ENCODE data around the gene RB1. TPM values are rescaled to one million over a fixed set of nuclear protein-coding genes. Genes with fewer than 3 reads are reported as not detected.

The RB1 gene
- total RNA-seq, 2 donors from 2014 or later: 28.5 TPM

DNA sequence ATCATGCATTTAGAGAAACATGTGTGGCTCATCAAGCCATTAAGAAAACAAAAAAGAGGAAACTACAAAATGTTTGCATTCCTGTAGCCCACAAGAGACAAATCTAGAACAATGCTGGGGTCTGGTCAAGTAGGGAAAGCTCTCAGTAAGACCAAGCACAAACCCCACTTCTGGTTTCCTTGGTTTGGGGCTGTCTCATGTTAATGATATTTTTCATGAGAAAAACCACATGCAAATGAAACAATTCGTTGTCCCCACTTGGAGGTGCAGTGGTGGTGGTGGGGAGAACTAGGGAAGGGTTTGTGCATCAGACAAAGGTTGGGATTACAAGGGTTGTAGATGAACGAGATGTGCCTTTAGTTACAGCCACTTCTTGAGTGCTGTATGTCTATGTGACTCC is 7.0 kb upstream of the RB1 start:
- no peak overlapping the region for H3K4me3 ChIP-seq
- intact Hi-C loops (cut with DNase I): no loop called here
- no peak overlapping the region for H3K27ac ChIP-seq

DNA sequence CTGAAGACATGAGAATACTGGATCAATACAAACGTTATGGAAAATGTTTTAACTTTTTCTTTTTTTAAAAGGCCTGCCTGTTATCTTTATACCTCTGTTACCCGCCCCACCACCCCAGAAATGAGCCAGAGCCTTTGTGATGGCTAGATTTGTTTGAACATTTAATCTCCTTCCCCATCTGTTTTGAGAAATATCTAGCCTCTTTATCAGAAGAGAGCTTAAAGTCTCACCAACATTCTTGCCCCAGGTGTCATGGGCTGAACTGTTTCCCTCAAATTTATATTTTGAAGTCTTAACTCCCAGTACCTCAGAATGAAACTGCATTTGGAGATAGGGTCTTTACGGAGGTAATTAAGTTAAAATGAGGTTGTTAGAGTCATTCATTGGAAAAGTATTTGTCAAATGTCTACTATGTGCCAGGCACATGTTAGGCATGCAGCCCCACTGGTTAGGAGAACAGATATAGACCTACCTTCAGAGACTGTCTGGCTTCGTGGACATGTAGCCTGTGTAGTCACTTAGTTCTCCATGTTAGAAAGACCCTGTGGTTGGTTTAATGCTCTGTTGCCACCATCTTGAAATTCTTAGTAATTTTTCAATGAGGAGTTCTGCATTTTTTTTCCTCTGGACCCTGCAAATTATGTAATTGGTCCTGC is 6.3 kb upstream of the RB1 start:
- Histone ChIP-seq H3K9ac (ENCODE audit: low read depth in 2 of 2, low read length in 2 of 2) (no peak overlapping the region), H3K36me3 (no peaks in the 10 kb centered on the region), H3K4me3 (no peak overlapping the region), H3K9me3 (no peaks in the 10 kb centered on the region), H3K27me3 (no peaks in the 10 kb centered on the region), H3K27ac (no peak overlapping the region), H3K4me1 (no peaks in the 10 kb centered on the region)
- intact Hi-C loops (cut with DNase I): no loop called here
- DNase-seq: no peak
- TF ChIP-seq, protein P1, sequence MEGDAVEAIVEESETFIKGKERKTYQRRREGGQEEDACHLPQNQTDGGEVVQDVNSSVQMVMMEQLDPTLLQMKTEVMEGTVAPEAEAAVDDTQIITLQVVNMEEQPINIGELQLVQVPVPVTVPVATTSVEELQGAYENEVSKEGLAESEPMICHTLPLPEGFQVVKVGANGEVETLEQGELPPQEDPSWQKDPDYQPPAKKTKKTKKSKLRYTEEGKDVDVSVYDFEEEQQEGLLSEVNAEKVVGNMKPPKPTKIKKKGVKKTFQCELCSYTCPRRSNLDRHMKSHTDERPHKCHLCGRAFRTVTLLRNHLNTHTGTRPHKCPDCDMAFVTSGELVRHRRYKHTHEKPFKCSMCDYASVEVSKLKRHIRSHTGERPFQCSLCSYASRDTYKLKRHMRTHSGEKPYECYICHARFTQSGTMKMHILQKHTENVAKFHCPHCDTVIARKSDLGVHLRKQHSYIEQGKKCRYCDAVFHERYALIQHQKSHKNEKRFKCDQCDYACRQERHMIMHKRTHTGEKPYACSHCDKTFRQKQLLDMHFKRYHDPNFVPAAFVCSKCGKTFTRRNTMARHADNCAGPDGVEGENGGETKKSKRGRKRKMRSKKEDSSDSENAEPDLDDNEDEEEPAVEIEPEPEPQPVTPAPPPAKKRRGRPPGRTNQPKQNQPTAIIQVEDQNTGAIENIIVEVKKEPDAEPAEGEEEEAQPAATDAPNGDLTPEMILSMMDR (IDR thresholded peaks at IDR 0.05): no peak

More for the DNA sequence above, 7.0 kb upstream of the RB1 start:
- no peaks in the 10 kb centered on the region for H3K36me3 ChIP-seq
- no peaks in the 10 kb centered on the region for H3K9me3 ChIP-seq
- H3K4me1 ChIP-seq: no peaks in the 10 kb centered on the region
- TF ChIP-seq, protein P1 (IDR thresholded peaks at IDR 0.05): no peak
- DNase-seq: no peak
- no peaks in the 10 kb centered on the region for H3K27me3 ChIP-seq
- no peak overlapping the region for H3K9ac ChIP-seq (ENCODE audit: low read depth in 2 of 2, low read length in 2 of 2)

DNA sequence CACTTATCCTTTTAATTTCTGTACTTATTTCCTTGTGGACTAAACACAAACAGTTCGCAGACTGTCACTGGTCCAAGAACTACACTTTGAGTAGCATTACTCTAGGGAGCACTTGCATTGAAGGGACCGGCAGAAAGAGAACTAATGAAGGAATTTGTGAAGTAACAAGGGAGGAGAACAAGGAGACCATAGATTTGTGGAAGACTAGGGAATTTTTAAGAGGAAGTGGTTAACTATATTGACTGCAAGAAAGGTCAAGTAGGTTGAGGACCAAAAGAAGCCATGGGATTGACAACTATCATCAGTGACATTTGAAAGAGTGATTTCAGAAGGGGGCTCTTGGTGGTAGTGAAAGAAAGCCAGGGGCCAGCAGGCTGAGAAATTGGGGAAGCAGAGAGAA is 4.0 kb upstream of the RB1 start:
- Histone ChIP-seq H3K27ac (no peak overlapping the region), H3K4me3 (no peak overlapping the region), H3K9ac (ENCODE audit: low read depth in 2 of 2, low read length in 2 of 2) (no peak overlapping the region), H3K27me3 (no peaks in the 10 kb centered on the region), H3K36me3 (no peaks in the 10 kb centered on the region), H3K4me1 (peaks cover under 1% of the 10 kb centered on the region), H3K9me3 (no peaks in the 10 kb centered on the region)
- intact Hi-C loops (cut with DNase I): no loop called here
- TF ChIP-seq, protein P1 (IDR thresholded peaks at IDR 0.05): no peak
- DNase-seq: no peak

DNA sequence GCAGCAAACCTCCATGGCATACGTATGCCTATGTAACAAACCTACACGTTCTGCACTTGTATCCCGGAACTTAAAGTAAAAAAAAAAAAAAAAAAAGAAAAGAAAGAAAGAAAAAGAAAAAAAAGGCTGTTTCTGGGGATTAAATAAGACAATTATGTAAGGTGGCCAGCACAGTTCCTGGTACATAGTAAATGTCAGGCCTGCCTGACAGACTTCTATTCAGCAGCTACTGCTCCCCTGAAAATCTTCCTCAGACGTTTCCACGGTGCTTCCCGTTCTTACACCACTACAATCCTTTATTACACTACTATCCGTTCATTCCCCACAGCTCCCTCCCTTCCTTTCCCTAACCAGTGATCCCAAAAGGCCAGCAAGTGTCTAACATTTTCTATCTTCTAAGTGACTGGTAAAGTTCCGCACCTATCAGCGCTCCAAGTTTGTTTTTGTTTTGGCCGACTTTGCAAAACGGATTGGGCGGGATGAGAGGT is 636 bp upstream of the RB1 start:
- TF ChIP-seq, protein P1 (IDR thresholded peaks at IDR 0.05): no peak
- Histone ChIP-seq H3K27ac (peak overlapping the region; percentile 100), H3K9ac (ENCODE audit: low read depth in 2 of 2, low read length in 2 of 2) (peak overlapping the region; percentile 92 to 96), H3K9me3 (no peaks in the 10 kb centered on the region), H3K4me1 (peaks cover 5% of the 10 kb centered on the region), H3K27me3 (no peaks in the 10 kb centered on the region), H3K4me3 (peak overlapping the region; percentile 86), H3K36me3 (no peaks in the 10 kb centered on the region)
- intact Hi-C loops (cut with DNase I): loop anchor here (10.0 kb wide), 1 partner anchor 68 kb away; the partner anchor contains the start of gene ITM2B
- DNase-seq: no peak

DNA sequence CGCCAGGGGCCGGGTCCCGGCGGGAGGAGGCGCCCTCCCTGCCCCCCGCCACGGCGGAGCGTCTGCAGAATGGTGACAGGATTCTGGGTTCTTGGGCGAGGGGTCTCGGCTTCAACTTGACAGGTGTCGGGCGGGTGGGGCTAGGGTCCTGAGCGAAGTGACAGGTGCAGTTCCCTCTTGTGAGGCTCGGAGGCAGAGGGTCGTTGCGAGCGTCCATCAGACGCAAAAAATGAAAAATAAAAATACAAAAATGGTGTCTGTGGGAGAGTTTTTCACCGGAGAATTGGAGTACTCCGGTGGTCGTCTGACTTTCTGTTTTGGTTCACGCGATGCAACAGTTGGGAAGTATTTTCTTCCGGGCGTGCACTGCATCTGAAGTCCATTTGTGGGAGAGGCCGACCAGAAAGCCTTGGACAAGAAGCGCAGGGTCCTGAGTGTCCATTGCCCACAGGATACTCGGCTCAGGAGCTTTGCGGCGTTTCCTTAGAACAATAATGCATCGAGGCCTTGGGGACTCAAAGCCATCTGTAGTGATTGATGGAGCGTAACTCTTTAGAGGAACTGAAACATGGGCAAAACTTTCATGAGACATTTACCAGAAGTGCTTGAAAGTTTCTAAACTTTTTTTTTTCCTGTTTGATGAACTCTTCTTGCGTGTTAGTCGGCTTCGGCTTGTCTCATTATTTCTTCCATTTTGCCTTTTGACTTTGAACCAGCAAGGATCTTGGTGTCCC is 759 bp downstream of the RB1 start:
- H3K27me3 ChIP-seq: no peaks in the 10 kb centered on the region
- no peaks in the 10 kb centered on the region for H3K36me3 ChIP-seq
- H3K27ac ChIP-seq: peak overlapping the region; percentile 100
- intact Hi-C loops (cut with DNase I): loop anchor here (10.0 kb wide), 1 partner anchor 70 kb away; the partner anchor contains the start of gene ITM2B
- peak; percentile 48 for DNase-seq
- peak overlapping the region; percentile 86 for H3K4me3 ChIP-seq
- H3K4me1 ChIP-seq: peaks cover 5% of the 10 kb centered on the region
- H3K9me3 ChIP-seq: no peaks in the 10 kb centered on the region
- peak overlapping the region; percentile 92 to 96 for H3K9ac ChIP-seq (ENCODE audit: low read depth in 2 of 2, low read length in 2 of 2)
- TF ChIP-seq, protein P1 (IDR thresholded peaks at IDR 0.05): no peak

Data from colonic mucosa (tissue), 4 donors.